ENCODE measurements around the gene RNF213.
"Not testable (repeated sequence)": the region's sequence is repeated elsewhere in the genome, so short reads cannot be mapped to it uniquely, and the experiment has no call there.

GRCh38 chr17:80329421-80329820 is 68.8 kb downstream of the RNF213 start:
- TF ChIP-seq YY1 (IDR thresholded peaks at IDR 0.05; ENCODE audit: low read depth); CTCF (IDR thresholded peaks at IDR 0.05); NFIC (IDR thresholded peaks at IDR 0.05; ENCODE audit: borderline replicate concordance); RCOR1 (IDR thresholded peaks at IDR 0.05; ENCODE audit: low read length); NRF1 (IDR thresholded peaks at IDR 0.05; ENCODE audit: low read depth, low read length); POLR2AphosphoS5 (IDR thresholded peaks at IDR 0.05; ENCODE audit: low read depth, low read length); RAD21 (IDR thresholded peaks at IDR 0.05; ENCODE audit: low read length); TEAD4 (IDR thresholded peaks at IDR 0.05; ENCODE audit: borderline replicate concordance, insufficient read depth); IRF3 (IDR thresholded peaks at IDR 0.05; ENCODE audit: low read depth, low read length); TCF12 (IDR thresholded peaks at IDR 0.05): not testable (repeated sequence)
- TF ChIP-seq, protein P1, sequence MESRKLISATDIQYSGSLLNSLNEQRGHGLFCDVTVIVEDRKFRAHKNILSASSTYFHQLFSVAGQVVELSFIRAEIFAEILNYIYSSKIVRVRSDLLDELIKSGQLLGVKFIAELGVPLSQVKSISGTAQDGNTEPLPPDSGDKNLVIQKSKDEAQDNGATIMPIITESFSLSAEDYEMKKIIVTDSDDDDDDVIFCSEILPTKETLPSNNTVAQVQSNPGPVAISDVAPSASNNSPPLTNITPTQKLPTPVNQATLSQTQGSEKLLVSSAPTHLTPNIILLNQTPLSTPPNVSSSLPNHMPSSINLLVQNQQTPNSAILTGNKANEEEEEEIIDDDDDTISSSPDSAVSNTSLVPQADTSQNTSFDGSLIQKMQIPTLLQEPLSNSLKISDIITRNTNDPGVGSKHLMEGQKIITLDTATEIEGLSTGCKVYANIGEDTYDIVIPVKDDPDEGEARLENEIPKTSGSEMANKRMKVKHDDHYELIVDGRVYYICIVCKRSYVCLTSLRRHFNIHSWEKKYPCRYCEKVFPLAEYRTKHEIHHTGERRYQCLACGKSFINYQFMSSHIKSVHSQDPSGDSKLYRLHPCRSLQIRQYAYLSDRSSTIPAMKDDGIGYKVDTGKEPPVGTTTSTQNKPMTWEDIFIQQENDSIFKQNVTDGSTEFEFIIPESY (IDR thresholded peaks at IDR 0.05; ENCODE audit: borderline replicate concordance, low read depth), result not testable (repeated sequence)

Measured in SK-N-SH (cell line).